ENCODE data around the gene FAP.

FAP gene

GRCh38 chr2:162244541-162245031 is 1.3 kb upstream of the FAP start:
- no peak overlapping the region for H3K4me3 ChIP-seq (ENCODE audit: control insufficient read depth, low read depth, low read length)
- no peak for TF ChIP-seq CTCF (conservative IDR thresholded peaks at IDR 0.05; ENCODE audit: control insufficient read depth, insufficient read depth, low read depth, low read length)
- peak; percentile 96 for DNase-seq (ENCODE audit: low read depth)

GRCh38 chr2:162243715-162244114 is 470 bp upstream of the FAP start:
- no peak for DNase-seq (ENCODE audit: low read depth)
- TF ChIP-seq CTCF (conservative IDR thresholded peaks at IDR 0.05; ENCODE audit: control insufficient read depth, insufficient read depth, low read depth, low read length): no peak
- H3K4me3 ChIP-seq (ENCODE audit: control insufficient read depth, low read depth, low read length): no peak overlapping the region

GRCh38 chr2:162242586-162243280 is 512 bp downstream of the FAP start:
- DNase-seq (ENCODE audit: low read depth): peak; percentile 83
- peak overlapping the region; percentile 79 for H3K4me3 ChIP-seq (ENCODE audit: control insufficient read depth, low read depth, low read length)
- no peak for TF ChIP-seq CTCF (conservative IDR thresholded peaks at IDR 0.05; ENCODE audit: control insufficient read depth, insufficient read depth, low read depth, low read length)

GRCh38 chr2:162241571-162241970 is 1.7 kb downstream of the FAP start:
- DNase-seq (ENCODE audit: low read depth): no peak
- no peak for TF ChIP-seq CTCF (conservative IDR thresholded peaks at IDR 0.05; ENCODE audit: control insufficient read depth, insufficient read depth, low read depth, low read length)
- H3K4me3 ChIP-seq (ENCODE audit: control insufficient read depth, low read depth, low read length): peak overlapping the region; percentile 79

GRCh38 chr2:162234620-162235462 is 8.4 kb downstream of the FAP start:
- TF ChIP-seq CTCF (conservative IDR thresholded peaks at IDR 0.05; ENCODE audit: control insufficient read depth, insufficient read depth, low read depth, low read length): no peak
- DNase-seq (ENCODE audit: low read depth): no peak
- H3K4me3 ChIP-seq (ENCODE audit: control insufficient read depth, low read depth, low read length): no peak overlapping the region

- no peak overlapping the region for H3K4me3 ChIP-seq (ENCODE audit: control insufficient read depth, low read depth, low read length)
- TF ChIP-seq CTCF (conservative IDR thresholded peaks at IDR 0.05; ENCODE audit: control insufficient read depth, insufficient read depth, low read depth, low read length): no peak
- peak; percentile 92 for DNase-seq (ENCODE audit: low read depth)
These were observed 10.0 kb downstream of the FAP start for GRCh38 chr2:162233197-162233596.
